Head of caudate nucleus (tissue), 42 donors: ENCODE measurements around the gene MEF2D.

Experiments used
- DNase-seq, 42 donors: peaks; one replicate each; pipeline versions ENCODE4 v3.0.0 to v3.0.0-alpha.2; 2020 to 2021; ENCODE audit warnings: mixed read lengths in 7 of 42
- intact Hi-C: fragments of 100-400 bp; cut with DNase I; formaldehyde crosslinking; loops from one replicate; pipeline ENCODE4 v1.15.0; 2022

MEF2D gene

DNA sequence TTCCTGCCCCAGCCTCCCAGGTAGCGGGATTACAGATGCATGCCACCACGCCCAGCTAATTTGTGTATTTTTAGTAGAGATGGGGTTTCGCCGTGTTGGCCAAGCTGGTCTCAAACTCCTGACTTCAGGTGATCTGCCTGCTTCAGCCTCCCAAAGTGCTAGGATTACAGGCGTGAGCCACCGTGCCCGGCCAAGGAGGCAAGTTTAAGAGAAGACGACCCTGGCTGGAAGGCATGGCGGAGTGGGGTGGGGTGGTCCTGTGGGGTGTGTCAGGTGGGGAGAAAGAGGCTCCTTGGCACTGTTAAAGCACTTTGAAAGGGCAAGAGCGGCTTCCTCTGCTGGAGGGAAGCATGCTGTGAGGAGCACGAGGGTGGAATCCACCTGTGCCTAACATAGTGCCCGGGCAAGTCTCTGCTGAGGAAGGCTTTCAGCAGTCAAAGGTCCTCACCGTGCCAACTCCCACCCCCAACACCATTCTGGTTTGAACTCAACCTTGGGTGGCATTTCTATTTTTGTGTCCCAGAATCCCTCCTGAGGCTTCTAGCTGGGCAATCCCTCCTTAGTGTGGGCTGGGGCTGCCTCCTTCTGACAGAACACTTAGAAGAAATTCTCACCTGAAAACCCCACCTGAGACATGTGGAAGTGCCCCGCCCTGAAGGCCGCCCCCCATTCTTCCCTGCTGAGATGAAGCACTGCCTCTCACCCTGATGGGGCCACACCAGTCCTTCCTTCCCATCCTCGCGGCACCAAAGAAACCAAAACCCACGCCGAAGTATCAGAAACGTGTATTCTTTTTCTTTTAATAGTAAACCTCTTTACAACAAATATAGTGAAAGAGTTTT, 37.4 kb downstream of the MEF2D start:
- intact Hi-C loops, result no loop called here
- DNase-seq, result peak in 3 of 42 donors; percentile 8 to 33 (median 26)

DNA sequence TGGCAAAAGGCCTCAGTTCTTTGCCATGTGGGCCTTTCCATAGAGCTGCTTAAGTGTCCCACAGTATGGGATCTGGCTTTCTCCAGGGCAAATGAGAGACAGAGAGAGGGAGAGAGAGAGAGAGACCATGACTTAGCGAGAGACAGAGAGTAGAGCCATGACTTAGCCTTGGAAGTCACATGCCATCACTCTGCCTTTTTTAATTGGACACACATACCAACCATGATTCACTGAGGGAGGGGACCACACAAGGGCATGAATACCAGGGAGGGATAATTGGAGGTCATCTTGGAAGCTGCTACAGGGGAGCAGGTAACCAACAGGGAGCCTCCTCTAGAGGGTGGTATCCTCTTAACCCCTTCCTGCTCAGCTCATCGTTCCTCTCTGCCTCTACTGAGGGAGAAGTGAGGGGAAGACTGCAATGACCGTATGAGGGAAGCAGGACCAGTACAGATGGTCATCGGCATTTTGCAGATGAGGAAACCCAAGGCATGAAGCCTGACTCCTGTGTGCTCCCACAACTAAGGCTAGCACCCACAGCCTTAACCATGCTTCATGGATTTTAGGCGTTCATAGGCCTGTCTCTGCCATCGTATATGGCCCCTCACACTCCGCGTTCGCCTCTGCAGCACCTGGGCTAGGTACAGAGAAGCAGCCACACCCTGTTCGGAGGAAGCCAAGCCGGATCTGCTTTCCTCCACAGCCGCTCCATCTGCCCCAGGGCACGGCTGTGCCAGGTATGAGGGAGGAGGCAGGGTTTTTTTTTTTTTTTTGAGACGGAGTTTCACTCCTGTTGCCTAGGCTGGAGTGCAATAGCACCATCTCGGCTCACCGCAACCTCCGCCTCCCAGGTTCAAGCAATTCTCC, 38.6 kb downstream of the MEF2D start:
- DNase-seq, result peak in 2 of 42 donors; percentile 1 to 3
- intact Hi-C loops, result no loop called here

GRCh38 chr1:156461109-156461508, 39.5 kb downstream of the MEF2D start:
- DNase-seq, result peak in 1 of 42 donors; percentile 2
- intact Hi-C loops, result no loop called here

DNA sequence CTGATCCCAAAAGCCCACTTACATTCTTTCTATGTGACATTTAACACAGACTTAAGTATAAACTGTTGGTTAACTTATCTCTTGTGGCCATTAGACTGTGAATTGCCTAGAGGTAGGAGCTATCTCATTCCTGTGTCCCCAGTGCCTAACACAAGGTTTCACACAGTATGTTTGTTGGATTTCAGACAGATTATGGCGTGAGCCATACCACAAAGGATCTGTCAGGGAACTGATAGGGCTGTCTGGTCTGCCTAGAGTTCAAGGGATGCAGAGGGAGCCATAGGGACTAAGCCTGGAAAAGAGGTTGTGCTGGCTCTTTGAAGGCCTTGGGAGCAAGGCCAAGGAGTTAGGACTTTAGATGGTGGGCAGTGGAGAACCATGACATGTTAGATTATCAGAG, 40.0 kb downstream of the MEF2D start:
- DNase-seq, result no peak
- intact Hi-C loops, result no loop called here

DNA sequence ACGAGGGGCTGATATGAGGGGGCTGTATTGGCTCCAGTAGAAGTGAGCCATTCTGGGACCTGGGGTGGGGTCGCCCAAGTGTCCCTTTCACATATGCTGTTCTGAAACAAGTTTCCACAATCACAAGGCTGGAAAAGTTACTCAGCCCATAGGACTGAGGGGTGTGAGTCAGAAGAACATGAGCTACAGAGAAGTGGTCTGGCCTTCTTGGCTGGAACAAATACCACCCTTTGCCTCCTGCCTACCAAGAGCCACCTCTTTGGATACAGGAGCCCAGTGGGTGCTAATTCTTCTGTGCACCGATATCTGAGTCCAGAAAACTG, 42.4 kb downstream of the MEF2D start:
- DNase-seq, result peak in 3 of 42 donors; percentile 3 to 28 (median 27)
- intact Hi-C loops, result loop anchor here (10.0 kb wide), 1 partner anchor 137 kb away; the partner anchor contains the start of gene NAXE

DNA sequence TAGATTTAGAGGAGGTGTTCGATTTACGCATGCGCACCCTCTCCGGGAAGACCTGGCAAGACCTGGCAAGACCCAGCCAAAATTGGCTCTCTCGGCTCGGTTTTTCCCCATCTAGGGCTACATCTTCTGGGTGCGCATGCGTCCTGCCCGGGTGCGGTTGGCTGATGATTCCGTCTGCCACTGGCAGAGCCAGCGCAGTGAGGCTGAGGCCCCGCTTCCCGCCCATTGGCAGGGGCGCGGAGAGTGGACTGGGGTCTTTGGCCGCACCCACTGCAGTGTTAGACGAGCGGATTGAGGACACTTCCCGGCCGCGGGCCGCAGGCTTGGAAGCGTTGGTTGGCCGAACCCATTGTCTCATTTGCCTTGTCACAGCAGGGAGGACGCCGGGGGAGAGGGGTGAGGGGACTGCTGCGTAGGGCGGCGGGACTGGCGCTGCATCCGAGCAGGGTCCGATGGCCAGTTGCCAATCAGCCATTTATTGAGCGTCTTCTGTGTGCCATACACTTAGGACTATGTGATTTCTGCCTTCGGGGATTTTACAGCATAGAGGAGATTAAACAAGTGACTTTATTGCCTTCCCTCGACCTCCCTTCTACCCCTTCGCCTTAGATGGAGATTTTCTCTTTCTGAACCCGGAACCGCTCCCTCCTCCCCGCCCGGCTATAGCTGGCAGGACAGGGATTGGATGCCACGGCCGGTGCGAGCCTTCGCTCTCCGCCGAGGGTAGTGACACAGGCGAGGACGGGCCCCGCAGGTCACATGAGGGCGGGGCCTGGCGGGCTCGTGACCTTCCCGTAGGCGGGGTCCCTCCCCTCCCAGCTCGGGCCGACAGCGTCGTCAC, 43.7 kb downstream of the MEF2D start:
- intact Hi-C loops, result loop anchor here (1.0 to 10.0 kb wide), 2 partner anchors 48 to 138 kb away; partner anchors contain the start of gene NAXE
- DNase-seq, result peak; percentile 93 to 99 (median 97)

DNA sequence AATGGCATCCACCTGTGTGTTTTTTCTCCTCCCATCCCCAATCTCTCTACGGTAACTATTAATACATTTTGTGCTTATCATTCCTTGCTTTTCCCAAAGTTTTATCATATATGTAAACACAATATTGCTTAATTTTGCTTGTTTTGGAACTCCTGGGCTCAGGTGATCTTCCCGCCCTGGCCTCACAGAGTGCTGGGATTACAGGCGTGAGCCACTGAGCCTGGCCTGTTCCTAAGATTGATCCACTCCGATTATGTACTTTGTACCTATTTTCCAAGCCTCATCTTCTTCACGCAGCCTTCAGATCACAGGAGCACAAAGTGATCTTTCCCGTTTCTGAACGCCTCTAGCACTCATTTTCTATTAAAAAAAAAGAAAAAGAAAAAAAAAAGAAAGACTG, 45.2 kb downstream of the MEF2D start:
- intact Hi-C loops, result loop anchor here (10.0 kb wide), 1 partner anchor 139 kb away; the partner anchor contains the start of gene NAXE
- peak in 2 of 42 donors; percentile 7 to 15 for DNase-seq

DNA sequence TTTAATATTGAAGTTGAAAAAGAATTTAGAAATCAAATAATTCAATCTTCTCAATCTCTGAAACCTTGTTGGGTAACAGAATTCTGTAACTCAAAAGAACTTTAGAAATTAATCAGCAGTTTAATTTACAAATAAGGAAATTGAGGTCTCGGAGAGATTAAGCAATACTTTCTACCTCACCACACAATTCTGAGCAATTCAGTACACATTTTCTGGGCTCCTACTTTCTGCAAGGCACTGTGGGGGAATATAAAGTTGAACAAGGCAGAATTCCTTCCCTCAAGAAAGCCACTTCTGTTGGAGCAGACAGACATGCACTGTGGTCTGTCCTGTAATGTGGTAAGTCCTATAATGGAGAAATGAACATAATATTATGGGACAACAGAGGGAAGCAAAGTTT, 47.7 kb downstream of the MEF2D start:
- no peak for DNase-seq
- intact Hi-C loops, result loop anchor here (10.0 kb wide), 1 partner anchor 142 kb away; the partner anchor contains the start of gene NAXE

DNA sequence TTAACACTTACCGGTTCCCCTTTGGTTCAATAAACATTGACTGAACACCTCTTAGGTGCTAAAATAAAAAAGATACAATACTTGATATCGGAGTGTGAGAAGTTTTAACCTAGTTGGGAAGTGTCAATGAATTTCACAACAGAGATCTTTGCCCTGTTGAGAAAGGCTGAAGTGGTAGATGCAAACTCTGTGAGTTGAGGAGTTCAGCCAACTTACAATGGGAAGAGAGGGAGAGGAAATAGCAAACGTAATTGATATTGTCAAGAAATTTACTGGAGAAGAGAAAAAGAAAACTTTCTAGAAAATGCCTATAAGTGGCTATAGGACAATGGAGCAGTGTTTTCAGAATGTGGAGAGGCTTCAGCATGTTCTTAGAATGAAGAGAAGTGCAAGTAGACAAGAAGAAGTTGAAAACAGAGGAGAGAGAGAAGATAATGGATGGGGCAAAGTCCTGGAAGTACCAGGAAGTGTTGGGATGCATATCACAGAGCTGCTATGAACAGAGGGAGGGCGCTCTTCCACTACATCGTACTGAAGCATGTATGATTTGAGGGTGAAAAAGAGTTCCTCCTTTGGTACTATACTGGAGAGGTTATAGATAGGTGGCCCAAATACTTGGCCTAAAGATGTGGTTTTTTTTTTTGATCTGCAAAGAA, 48.9 kb downstream of the MEF2D start:
- intact Hi-C loops, result loop anchor here (10.0 kb wide), 1 partner anchor 143 kb away; the partner anchor contains the start of gene NAXE
- no peak for DNase-seq

- peak in 1 of 42 donors; percentile 31 for DNase-seq
- intact Hi-C loops, result no loop called here
Measured at GRCh38 chr1:156448134-156448967, 52.2 kb downstream of the MEF2D start.

DNA sequence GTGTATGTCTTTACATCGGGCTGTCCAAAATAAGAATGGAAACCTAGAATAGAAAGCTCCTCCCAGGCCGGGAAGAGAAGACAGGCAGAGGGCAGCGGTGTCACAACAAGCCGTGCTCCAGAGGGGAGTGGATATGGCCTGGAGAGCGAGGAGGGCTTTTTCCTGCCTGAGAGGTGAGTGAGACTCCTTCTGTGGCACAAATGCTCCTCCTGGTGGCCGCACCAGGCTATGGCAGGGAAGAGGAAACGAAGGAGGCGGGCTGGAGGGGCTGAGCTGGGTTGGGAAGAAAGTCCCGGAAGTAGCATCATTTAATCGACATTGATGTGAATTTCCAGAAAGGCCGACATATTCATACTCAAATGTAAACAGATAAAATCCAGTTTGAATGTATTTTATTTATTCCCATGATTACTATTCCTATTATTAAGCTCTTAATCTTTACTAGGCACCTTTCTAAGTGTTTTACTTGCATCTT, 54.7 kb downstream of the MEF2D start:
- intact Hi-C loops, result loop anchor here (2.0 kb wide), 1 partner anchor 61 kb away; no protein-coding TSS in a partner anchor
- peak; percentile 60 to 95 (median 88) for DNase-seq

GRCh38 chr1:156444407-156445001, 56.1 kb downstream of the MEF2D start:
- DNase-seq, result peak in 27 of 42 donors; percentile 31 to 80 (median 61)

GRCh38 chr1:156443286-156443685, 57.3 kb downstream of the MEF2D start:
- intact Hi-C loops, result no loop called here
- DNase-seq, result peak in 1 of 42 donors; percentile 12

More at GRCh38 chr1:156444407-156445001, 56.1 kb downstream of the MEF2D start:
- intact Hi-C loops, result loop anchor here (2.0 kb wide), 1 partner anchor 60 kb away; no protein-coding TSS in a partner anchor

DNA sequence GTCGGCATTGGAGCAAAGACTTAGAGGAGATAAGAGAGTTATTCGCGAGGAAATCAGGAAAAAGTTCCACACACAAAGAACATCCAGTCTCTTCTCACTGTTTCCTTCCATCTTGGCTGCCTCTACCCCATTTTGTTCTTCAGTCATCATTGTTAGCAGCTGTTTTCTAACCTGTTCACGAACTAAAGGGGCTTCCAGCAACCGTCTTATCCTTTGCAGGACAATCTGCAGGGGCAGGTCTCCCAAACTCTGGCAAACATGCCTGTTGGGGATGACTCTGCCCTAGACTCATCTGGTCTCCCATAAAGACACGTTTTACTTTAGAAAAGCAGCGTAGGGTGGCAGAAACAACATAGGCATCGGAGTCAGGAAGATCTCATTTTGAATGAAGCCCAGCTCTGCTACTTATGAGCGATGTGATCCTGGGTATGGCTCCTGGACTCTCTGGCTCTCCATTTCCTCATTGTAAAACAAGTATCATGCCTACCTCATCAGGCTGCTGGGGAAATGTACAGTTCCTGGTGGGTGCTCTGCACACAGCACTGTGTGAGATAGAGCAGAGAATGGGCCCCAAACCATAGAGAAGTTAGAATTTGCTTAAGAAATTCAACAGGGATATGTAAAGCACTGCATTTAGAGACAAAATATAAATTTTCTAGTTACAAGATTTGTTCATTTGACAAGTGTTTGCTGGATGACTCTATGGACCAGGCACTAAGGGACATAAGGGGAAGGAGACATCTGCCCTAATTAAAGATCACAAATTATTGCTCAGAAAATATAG, 59.7 kb downstream of the MEF2D start:
- intact Hi-C loops, result no loop called here

DNA sequence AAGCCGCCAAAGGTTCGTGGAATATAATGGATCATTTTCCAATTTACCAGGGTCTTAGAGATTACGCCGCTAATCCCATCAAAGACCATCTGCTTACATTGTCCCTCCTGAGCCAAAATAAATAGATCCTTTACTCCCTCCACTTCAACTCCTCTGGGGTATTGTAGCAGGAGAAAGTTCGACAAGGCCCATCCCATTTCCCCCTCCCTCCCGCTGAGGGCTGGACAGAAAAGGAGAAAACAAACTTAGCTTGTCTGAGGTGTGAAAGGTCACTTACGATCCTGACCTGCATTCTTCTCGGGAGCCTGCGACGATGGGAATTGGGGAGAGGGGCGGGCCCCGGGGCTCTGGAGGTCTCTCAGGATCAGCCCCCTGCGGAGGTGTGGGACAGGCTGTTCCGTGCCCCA, 60.8 kb downstream of the MEF2D start:
- intact Hi-C loops, result no loop called here
- DNase-seq, result no peak

More for the DNA sequence above, 59.7 kb downstream of the MEF2D start:
- no peak for DNase-seq
